HEK293 (cell line): ENCODE data around the gene KCNJ16.

Experiments used
- CTCF ChIA-PET: fragments of 350-600 bp; formaldehyde crosslinking; extraction: SDS; loops from one replicate; lab custom pipeline; 2021; ENCODE audit warnings: antibody characterized with exemption; lab: Yijun Ruan, JAX
- POLR2A ChIA-PET: fragments of 300-600 bp; formaldehyde crosslinking; extraction: SDS; loops from one replicate; lab custom pipeline; 2020; ENCODE audit warnings: antibody characterized with exemption, inconsistent platforms; lab: Yijun Ruan, JAX
- H3K27ac ChIP-seq: fragments of 200-500 bp; sonication (Bioruptor generic); 2 replicates; pipeline ENCODE4 v1.5.1; 2014; ENCODE audit warnings: low read depth, low read length, control low read depth, inconsistent platforms; ENCODE audit errors: extremely low read depth
- H3K36me3 ChIP-seq, 2 experiments: fragments of 200-500 bp in 1 of 2; sonication (Bioruptor generic) in 1 of 2; 1 replicate in 1 of 2; 2 replicates in 1 of 2; pipeline ENCODE4 v1.5.1; 2014 to 2017; ENCODE audit warnings: inconsistent platforms in 2 of 2, low read length in 2 of 2; ENCODE audit not compliant: control insufficient read depth in 2 of 2, insufficient read depth in 1 of 2
- H3K4me1 ChIP-seq: fragments of 200-500 bp; sonication (Bioruptor generic); 2 replicates; pipeline ENCODE4 v1.5.1; 2014; ENCODE audit warnings: mild to moderate bottlenecking, low read length, inconsistent platforms; ENCODE audit not compliant: control insufficient read depth, insufficient read depth
- H3K4me3 ChIP-seq: 2 replicates; pipeline ENCODE4 v1.5.1; 2011; ENCODE audit warnings: low read depth, mild to moderate bottlenecking, control low read depth, low read length, moderate library complexity
- H3K9me3 ChIP-seq: fragments of 200-500 bp; sonication (Bioruptor generic); 2 replicates; pipeline ENCODE4 v1.5.1; 2014; ENCODE audit warnings: low read depth, low read length, inconsistent platforms; ENCODE audit not compliant: control insufficient read depth, insufficient read depth
- EGR2 ChIP-seq: fragments of 450-650 bp; formaldehyde crosslinking; IDR thresholded peaks from 2 replicates; pipeline ENCODE4 v1.5.1; 2016; ENCODE audit warnings: low read depth, missing biosample characterization, missing genetic modification characterization
- HOXD13 ChIP-seq: sonication (generic); formaldehyde crosslinking; IDR thresholded peaks from 2 replicates; pipeline ENCODE4 v1.8.0; 2022; ENCODE audit warnings: missing genetic modification reagents, borderline replicate concordance
- KLF1 ChIP-seq: fragments of 450-650 bp; formaldehyde crosslinking; IDR thresholded peaks from 2 replicates; pipeline ENCODE4 v1.5.1; 2016; ENCODE audit warnings: missing biosample characterization, missing genetic modification characterization
- KLF10 ChIP-seq: fragments of 450-650 bp; IDR thresholded peaks from 2 replicates; pipeline ENCODE4 v1.5.1; 2018; ENCODE audit warnings: missing biosample characterization, mild to moderate bottlenecking, missing genetic modification characterization
- PRDM1 ChIP-seq: fragments of 450-650 bp; formaldehyde crosslinking; IDR thresholded peaks from 2 replicates; pipeline ENCODE4; 2016; ENCODE audit warnings: missing biosample characterization, missing genetic modification characterization
- REPIN1 ChIP-seq: fragments of 450-650 bp; formaldehyde crosslinking; IDR thresholded peaks from 2 replicates; pipeline ENCODE4 v1.5.1; 2017; ENCODE audit warnings: missing biosample characterization, missing genetic modification characterization, low read depth
- SETDB1 ChIP-seq: IDR thresholded peaks from one replicate; pipeline ENCODE4 v1.6.1; 2017; ENCODE audit warnings: mild to moderate bottlenecking, low read length, moderate library complexity, mixed read lengths; ENCODE audit not compliant: insufficient read length
- SP3 ChIP-seq: fragments of 450-650 bp; formaldehyde crosslinking; IDR thresholded peaks from 2 replicates; pipeline ENCODE4 v1.5.1; 2016; ENCODE audit warnings: missing biosample characterization, missing genetic modification characterization
- ZIC2 ChIP-seq: fragments of 450-650 bp; formaldehyde crosslinking; IDR thresholded peaks from 2 replicates; pipeline ENCODE4 v1.5.1; 2016; ENCODE audit warnings: missing biosample characterization, missing genetic modification characterization
- ZNF2 ChIP-seq: fragments of 450-650 bp; formaldehyde crosslinking; IDR thresholded peaks from 2 replicates; pipeline ENCODE4 v1.5.1; 2016; ENCODE audit warnings: missing biosample characterization, missing genetic modification characterization
- ZNF24 ChIP-seq: fragments of 450-650 bp; formaldehyde crosslinking; IDR thresholded peaks from 2 replicates; pipeline ENCODE4 v1.5.1; 2016; ENCODE audit warnings: missing biosample characterization, missing genetic modification characterization
- ZNF302 ChIP-seq: fragments of 450-650 bp; formaldehyde crosslinking; IDR thresholded peaks from 2 replicates; pipeline ENCODE4 v1.5.1; 2016; ENCODE audit warnings: missing biosample characterization, missing genetic modification characterization, low read depth
- ZNF350 ChIP-seq: fragments of 450-650 bp; formaldehyde crosslinking; IDR thresholded peaks from 2 replicates; pipeline ENCODE4 v1.5.0; 2017; ENCODE audit warnings: missing biosample characterization, mild to moderate bottlenecking, missing genetic modification characterization
- ZNF549 ChIP-seq: fragments of 450-650 bp; IDR thresholded peaks from 2 replicates; pipeline ENCODE4 v1.5.1; 2018; ENCODE audit warnings: missing biosample characterization, missing genetic modification characterization, mild to moderate bottlenecking, inconsistent platforms, moderate library complexity
- ZNF585B ChIP-seq: fragments of 450-650 bp; formaldehyde crosslinking; IDR thresholded peaks from 2 replicates; pipeline ENCODE4 v1.5.1; 2016; ENCODE audit warnings: missing biosample characterization, missing genetic modification characterization
- ZNF664 ChIP-seq: fragments of 450-650 bp; formaldehyde crosslinking; IDR thresholded peaks from 2 replicates; pipeline ENCODE4 v1.5.1; 2016; ENCODE audit warnings: missing biosample characterization, missing genetic modification characterization
- ZXDB ChIP-seq: fragments of 450-650 bp; formaldehyde crosslinking; IDR thresholded peaks from 2 replicates; pipeline ENCODE4 v1.5.1; 2016; ENCODE audit warnings: missing biosample characterization, missing genetic modification characterization
- TF ChIP-seq, protein P1 (sequence below): fragments of 450-650 bp; IDR thresholded peaks from 2 replicates; pipeline ENCODE4 v1.5.1; 2018; ENCODE audit warnings: missing biosample characterization, mild to moderate bottlenecking, missing genetic modification characterization
- TF ChIP-seq, protein P2 (sequence below): fragments of 450-650 bp; formaldehyde crosslinking; IDR thresholded peaks from 2 replicates; pipeline ENCODE4 v1.5.1; 2016; ENCODE audit warnings: missing biosample characterization, missing genetic modification characterization
- TF ChIP-seq, protein P3 (sequence below): fragments of 450-650 bp; formaldehyde crosslinking; IDR thresholded peaks from 2 replicates; pipeline ENCODE4 v1.5.1; 2016; ENCODE audit warnings: missing biosample characterization, missing genetic modification characterization

The KCNJ16 gene

DNA sequence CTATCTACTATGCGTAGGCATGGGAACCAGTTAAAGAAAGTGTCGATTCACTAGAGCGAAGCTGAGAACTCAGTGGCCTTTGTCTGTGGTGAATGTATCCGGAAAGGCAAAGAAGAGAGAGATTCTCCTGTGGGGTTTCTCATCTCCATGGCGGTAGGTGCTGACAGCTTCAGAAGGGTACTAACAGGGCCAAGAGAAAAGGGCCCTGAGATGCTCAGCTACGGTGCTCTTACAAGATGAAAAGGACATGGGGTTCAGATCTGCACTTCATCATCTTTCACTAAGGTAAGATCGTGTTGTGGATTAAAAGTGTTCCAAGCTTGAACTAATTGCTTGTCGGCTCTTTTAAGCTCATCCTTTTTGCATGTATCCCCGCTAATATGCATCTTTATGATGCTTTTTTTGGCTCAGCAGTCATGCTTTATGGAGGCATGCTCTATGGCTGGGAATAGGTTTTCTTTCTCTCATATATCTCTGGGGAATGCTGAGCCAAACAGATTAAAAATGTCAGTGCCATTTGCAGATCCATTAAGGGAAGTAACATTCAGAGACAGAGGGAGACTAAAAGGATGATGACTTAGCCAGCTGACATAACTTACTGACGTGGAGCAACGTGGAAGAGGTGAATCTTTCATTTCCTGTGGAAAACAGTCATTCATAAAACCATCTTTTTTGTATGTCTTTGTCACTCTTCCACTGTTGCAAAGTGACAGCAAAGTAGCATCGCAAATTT, 29.9 kb downstream of the KCNJ16 start:
- H3K36me3 ChIP-seq, result no peaks in the 10 kb centered on the region
- POLR2A ChIA-PET, result no interaction called here
- TF ChIP-seq SP3 (tag by site-specific recombination) (no peak), ZNF350 (tag by site-specific recombination) (no peak), ZNF585B (tag by site-specific recombination) (no peak), EGR2 (tag by site-specific recombination) (no peak), REPIN1 (no peak), ZNF24 (tag by site-specific recombination) (no peak)
- TF ChIP-seq, protein P1, sequence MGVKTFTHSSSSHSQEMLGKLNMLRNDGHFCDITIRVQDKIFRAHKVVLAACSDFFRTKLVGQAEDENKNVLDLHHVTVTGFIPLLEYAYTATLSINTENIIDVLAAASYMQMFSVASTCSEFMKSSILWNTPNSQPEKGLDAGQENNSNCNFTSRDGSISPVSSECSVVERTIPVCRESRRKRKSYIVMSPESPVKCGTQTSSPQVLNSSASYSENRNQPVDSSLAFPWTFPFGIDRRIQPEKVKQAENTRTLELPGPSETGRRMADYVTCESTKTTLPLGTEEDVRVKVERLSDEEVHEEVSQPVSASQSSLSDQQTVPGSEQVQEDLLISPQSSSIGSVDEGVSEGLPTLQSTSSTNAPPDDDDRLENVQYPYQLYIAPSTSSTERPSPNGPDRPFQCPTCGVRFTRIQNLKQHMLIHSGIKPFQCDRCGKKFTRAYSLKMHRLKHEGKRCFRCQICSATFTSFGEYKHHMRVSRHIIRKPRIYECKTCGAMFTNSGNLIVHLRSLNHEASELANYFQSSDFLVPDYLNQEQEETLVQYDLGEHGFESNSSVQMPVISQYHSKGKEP (tag by site-specific recombination), result 0 out of 2 replicates have a peak, but pooled peaks have one; percentile 23
- TF ChIP-seq, protein P2, sequence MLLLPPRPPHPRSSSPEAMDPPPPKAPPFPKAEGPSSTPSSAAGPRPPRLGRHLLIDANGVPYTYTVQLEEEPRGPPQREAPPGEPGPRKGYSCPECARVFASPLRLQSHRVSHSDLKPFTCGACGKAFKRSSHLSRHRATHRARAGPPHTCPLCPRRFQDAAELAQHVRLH (tag by site-specific recombination), result no peak
- H3K4me1 ChIP-seq, result 0 out of 2 replicates have a peak, but pooled peaks cover 2% of the 10 kb centered on the region
- H3K9me3 ChIP-seq, result no peaks in the 10 kb centered on the region
- H3K27ac ChIP-seq, result no peak overlapping the region
- CTCF ChIA-PET, result interaction anchor here (0.6 kb wide), 1 partner anchor 558 kb away, joined by 5 read pairs; no protein-coding TSS in a partner anchor
- H3K4me3 ChIP-seq, result no peak overlapping the region

DNA sequence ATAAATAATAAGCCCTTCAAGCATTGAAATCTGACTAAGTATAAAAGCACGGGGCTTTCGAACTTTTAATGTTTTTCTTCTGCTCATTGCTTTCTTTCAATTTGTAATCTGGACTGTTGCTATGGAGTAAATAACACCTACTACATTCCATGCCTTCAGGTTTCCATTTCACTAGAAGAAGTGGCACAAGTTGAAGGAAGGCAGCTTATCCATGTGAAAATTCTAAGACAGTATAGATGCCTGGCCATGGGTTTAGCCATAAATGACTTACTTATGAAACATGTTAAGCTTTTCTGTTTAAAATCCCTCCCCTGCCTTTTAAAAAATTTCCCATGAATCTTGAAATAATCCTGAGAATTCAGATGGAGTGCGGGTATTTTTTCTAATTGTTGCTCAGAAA, 30.6 kb downstream of the KCNJ16 start:
- TF ChIP-seq ZIC2 (no peak), ZNF549 (tag by site-specific recombination) (no peak), KLF10 (tag by site-specific recombination) (no peak), SETDB1 (no peak), PRDM1 (tag by site-specific recombination) (no peak), ZNF664 (tag by site-specific recombination) (no peak), ZNF302 (tag by site-specific recombination) (no peak), ZXDB (tag by site-specific recombination) (no peak), HOXD13 (CRISPR knock-in tag) (no peak), KLF1 (tag by site-specific recombination) (no peak)
- TF ChIP-seq, protein P3, sequence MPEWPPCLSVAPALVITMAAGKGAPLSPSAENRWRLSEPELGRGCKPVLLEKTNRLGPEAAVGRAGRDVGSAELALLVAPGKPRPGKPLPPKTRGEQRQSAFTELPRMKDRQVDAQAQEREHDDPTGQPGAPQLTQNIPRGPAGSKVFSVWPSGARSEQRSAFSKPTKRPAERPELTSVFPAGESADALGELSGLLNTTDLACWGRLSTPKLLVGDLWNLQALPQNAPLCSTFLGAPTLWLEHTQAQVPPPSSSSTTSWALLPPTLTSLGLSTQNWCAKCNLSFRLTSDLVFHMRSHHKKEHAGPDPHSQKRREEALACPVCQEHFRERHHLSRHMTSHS (tag by site-specific recombination), result no peak
- TF ChIP-seq, all 188 proteins: peak for 0
- Histone ChIP-seq H3K4me1 (0 out of 2 replicates have a peak, but pooled peaks cover 2% of the 10 kb centered on the region), H3K4me3 (no peak overlapping the region), H3K9me3 (no peaks in the 10 kb centered on the region), H3K27ac (no peak overlapping the region), H3K36me3 (no peaks in the 10 kb centered on the region)
- ChIA-PET CTCF (interaction anchor here (1.0 kb wide), 1 partner anchor 11 kb away, joined by 3 read pairs; no protein-coding TSS in a partner anchor), POLR2A (no interaction called here)

DNA sequence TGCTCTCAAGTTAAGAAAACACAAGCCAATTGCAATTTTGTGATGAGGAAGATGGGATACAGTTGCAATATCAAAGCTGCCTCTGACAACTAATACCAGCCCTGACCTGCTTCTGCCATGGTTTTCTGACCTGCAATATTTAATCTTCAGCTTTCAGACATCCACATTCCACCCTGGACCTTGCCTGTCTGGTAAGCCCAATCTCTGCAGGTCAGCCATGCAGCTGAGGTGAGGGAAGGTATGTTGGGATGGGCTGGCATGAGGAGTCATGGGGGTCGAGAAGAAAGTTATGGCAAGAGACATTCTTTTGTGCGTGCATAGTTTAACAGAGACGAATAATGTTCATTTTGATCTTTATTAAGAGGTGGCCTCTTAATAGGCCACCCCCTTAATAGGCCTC, 31.5 kb downstream of the KCNJ16 start:
- CTCF ChIA-PET, result interaction anchor here (1.0 kb wide), 1 partner anchor 12 kb away, joined by 3 read pairs; no protein-coding TSS in a partner anchor
- no peaks in the 10 kb centered on the region for H3K36me3 ChIP-seq
- 0 out of 2 replicates have a peak, but pooled peaks cover 2% of the 10 kb centered on the region for H3K4me1 ChIP-seq
- POLR2A ChIA-PET, result no interaction called here
- no peak for TF ChIP-seq ZNF2
- no peak overlapping the region for H3K4me3 ChIP-seq
- H3K27ac ChIP-seq, result no peak overlapping the region
- H3K9me3 ChIP-seq, result no peaks in the 10 kb centered on the region
